K562 (cell line): ENCODE results near the gene DNAH3. TPM values are rescaled to one million over a fixed set of nuclear protein-coding genes. Genes with fewer than 3 reads are reported as not detected.

Source experiments
- BRCA1 ChIP-seq, 2 experiments: fragments of 450-650 bp in 1 of 2; sonication (generic) in 1 of 2; formaldehyde crosslinking in 1 of 2; IDR thresholded peaks; 2 replicates each; pipeline versions ENCODE4 v1.5.0 to v1.6.1; 2017 to 2020; ENCODE audit warnings: mild to moderate bottlenecking in 1 of 2, missing genetic modification reagents in 1 of 2
- BRD4 ChIP-seq: fragments of 200-600 bp; sonication (generic); IDR thresholded peaks from 2 replicates; pipeline ENCODE4 v1.6.1; 2017; ENCODE audit warnings: inconsistent platforms
- CBFA2T2 ChIP-seq: fragments of 450-650 bp; conservative IDR thresholded peaks from 2 replicates; pipeline ENCODE4 v1.6.1; 2017; ENCODE audit warnings: mild to moderate bottlenecking
- CHCHD3 ChIP-seq: fragments of 250-450 bp; sonication (Bioruptor Pico); IDR thresholded peaks from 2 replicates; pipeline ENCODE4 v2.1.2; 2022; ENCODE audit warnings: mild to moderate bottlenecking
- ESRRA ChIP-seq: fragments of 450-650 bp; IDR thresholded peaks from 2 replicates; pipeline ENCODE4 v1.6.1; 2014; ENCODE audit warnings: low read depth, mild to moderate bottlenecking, moderate library complexity, borderline replicate concordance
- EWSR1 ChIP-seq: fragments of 450-650 bp; IDR thresholded peaks from 2 replicates; pipeline ENCODE4 v1.6.1; 2018; ENCODE audit warnings: borderline replicate concordance, mild to moderate bottlenecking, low read depth, moderate library complexity; ENCODE audit not compliant: partially characterized antibody
- FOXM1 ChIP-seq, 2 experiments: fragments of 450-650 bp in 1 of 2; sonication (generic) in 1 of 2; formaldehyde crosslinking in 1 of 2; IDR thresholded peaks; 2 replicates each; pipeline versions ENCODE4 v1.6.1 to v1.9.0; 2017 to 2022; ENCODE audit warnings: low read depth in 2 of 2, mild to moderate bottlenecking in 2 of 2, missing genetic modification reagents in 1 of 2, moderate library complexity in 1 of 2
- HSF4 ChIP-seq: fragments of 250-450 bp; sonication (Bioruptor Pico); IDR thresholded peaks from 2 replicates; pipeline ENCODE4 v2.1.2; 2022; ENCODE audit warnings: mild to moderate bottlenecking, moderate library complexity, borderline replicate concordance
- KLF1 ChIP-seq: fragments of 450-650 bp; IDR thresholded peaks from 2 replicates; pipeline ENCODE4 v1.6.1; 2016; ENCODE audit warnings: missing genetic modification characterization, missing compliant biosample characterization
- KLF16 ChIP-seq: IDR thresholded peaks from 2 replicates; pipeline ENCODE4 v1.6.1; 2016; ENCODE audit warnings: antibody characterized with exemption
- PCBP2 ChIP-seq: fragments of 200-400 bp; formaldehyde crosslinking; IDR thresholded peaks from 2 replicates; pipeline ENCODE4 v1.6.1; 2018; ENCODE audit warnings: low read length, low read depth, mild to moderate bottlenecking, moderate library complexity; ENCODE audit not compliant: poor library complexity, severe bottlenecking
- PHF8 ChIP-seq: fragments of 200-600 bp; sonication (generic); IDR thresholded peaks from 2 replicates; pipeline ENCODE4 v1.6.1; 2012; ENCODE audit warnings: mixed run types, mild to moderate bottlenecking, inconsistent platforms, low read length, moderate library complexity, borderline replicate concordance
- POLR2AphosphoS2 ChIP-seq: IDR thresholded peaks from 2 replicates; pipeline ENCODE4 v1.6.1; 2012; ENCODE audit warnings: low read length, improper control_type of control experiment
- POLR2AphosphoS5 ChIP-seq: IDR thresholded peaks from 2 replicates; pipeline ENCODE4 v1.6.1; 2011; ENCODE audit warnings: mild to moderate bottlenecking, low read depth, low read length, moderate library complexity; ENCODE audit not compliant: control insufficient read depth, insufficient read depth
- SMARCE1 ChIP-seq: fragments of 450-650 bp; IDR thresholded peaks from 2 replicates; pipeline ENCODE4 v1.7.1; 2016; ENCODE audit warnings: mild to moderate bottlenecking
- TEAD4 ChIP-seq, 2 experiments: sonication (generic) in 1 of 2; formaldehyde crosslinking in 1 of 2; IDR thresholded peaks; 2 replicates each; pipeline versions ENCODE4 v1.6.1 to v1.8.0; 2012 to 2022; ENCODE audit warnings: borderline replicate concordance in 1 of 2, inconsistent platforms in 1 of 2, low read length in 1 of 2, mild to moderate bottlenecking in 1 of 2, missing genetic modification reagents in 1 of 2
- ZNF133 ChIP-seq: fragments of 250-450 bp; sonication (Bioruptor Pico); IDR thresholded peaks from 2 replicates; pipeline ENCODE4 v1.4.0; 2020; ENCODE audit warnings: mild to moderate bottlenecking
- ZNF212 ChIP-seq: fragments of 450-650 bp; formaldehyde crosslinking; IDR thresholded peaks from 2 replicates; pipeline ENCODE4 v1.4.0; 2020; ENCODE audit warnings: mild to moderate bottlenecking
- ZNF239 ChIP-seq: fragments of 250-450 bp; sonication (Bioruptor Pico); IDR thresholded peaks from 2 replicates; pipeline ENCODE4 v1.4.0; 2020; ENCODE audit warnings: mild to moderate bottlenecking
- polyA plus RNA-seq, 8 experiments: library from polyadenylated mRNA; depleted of rRNA in 4 of 8; stranded (reverse) in 5 of 8; unstranded in 3 of 8; fragments of >200 nt; fragmentation: Nextera tagmentation in 2 of 8; fragmentation: Illumina TruSeq in 1 of 8; extraction: Ambion mirVana in 2 of 8; extraction: Trizol in 1 of 8; gene quantifications; 2 replicates each; pipeline versions ENCODE4 v1.2.1 to v1.2.3, GENCODE V29; 2011 to 2014; ENCODE audit warnings: inconsistent platforms in 1 of 8, missing spikeins in 1 of 8
- total RNA-seq, 7 experiments: library from RNA; depleted of rRNA in 6 of 7; stranded (reverse); fragments of >200 nt in 6 of 7; fragmentation: Illumina TruSeq in 2 of 7; extraction: Trizol in 2 of 7; gene quantifications; 2 replicates each; pipeline versions ENCODE4 v1.2.1 to v1.2.3, GENCODE V29; 2011 to 2021; ENCODE audit warnings: low replicate concordance in 1 of 7
- TF ChIP-seq, protein P1 (sequence below): fragments of 450-650 bp; formaldehyde crosslinking; IDR thresholded peaks from 2 replicates; pipeline ENCODE4 v1.4.0; 2022; ENCODE audit warnings: mild to moderate bottlenecking, moderate library complexity
- TF ChIP-seq, protein P2 (sequence below): sonication (generic); formaldehyde crosslinking; IDR thresholded peaks from 2 replicates; pipeline ENCODE4 v1.8.1; 2023; ENCODE audit warnings: mild to moderate bottlenecking, missing genetic modification reagents

The DNAH3 gene
- total and polyA plus RNA-seq, 9 of the 15 experiments (the other 6 are each of a cell fraction or from before 2014, with no cell fraction given): 0.32 to 0.84 (median 0.44) TPM

DNA sequence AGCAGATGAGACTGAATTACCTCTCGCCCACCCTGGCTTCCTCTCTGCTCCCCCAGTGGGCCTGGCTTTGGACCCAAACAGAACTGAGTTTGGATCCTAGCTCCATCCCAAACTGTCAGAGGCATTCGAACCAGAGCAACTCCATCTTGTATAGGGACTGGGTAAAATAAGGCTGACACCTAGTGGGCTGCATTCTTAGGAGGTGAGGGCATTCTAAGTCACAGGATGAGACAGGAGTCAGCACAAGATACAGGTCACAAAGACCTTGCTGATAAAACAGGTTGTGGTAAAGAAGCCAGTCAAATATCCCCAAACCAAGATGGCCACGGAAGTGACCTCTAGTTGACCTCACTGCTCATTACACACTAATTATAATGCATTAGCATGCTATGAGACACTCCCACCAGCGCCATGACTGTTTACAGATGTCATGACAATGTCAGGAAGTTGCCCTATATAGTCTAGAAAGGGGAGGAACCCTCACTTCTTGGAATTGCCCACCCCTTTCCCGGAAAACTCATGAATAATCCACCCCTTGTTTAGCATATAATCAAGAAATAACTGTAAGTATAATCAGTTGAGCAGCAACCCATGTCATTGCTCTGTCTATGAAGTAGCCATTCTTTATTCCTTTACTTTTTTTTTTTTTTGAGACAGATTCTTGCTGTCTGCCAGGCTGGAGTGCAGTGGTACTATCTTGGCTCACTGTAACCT, 205.6 kb downstream of the DNAH3 start (continued):
- TF ChIP-seq ZNF133 (CRISPR knock-in tag) (peak; percentile 100), CBFA2T2 (no peak), FOXM1 (IDR thresholded peaks at IDR 0.05; ENCODE audit: low read depth) (no peak), FOXM1 (CRISPR knock-in tag; IDR thresholded peaks at IDR 0.05; ENCODE audit: low read depth) (no peak), POLR2AphosphoS5 (no peak), PCBP2 (no peak), KLF1 (tag) (peak; percentile 99), ZNF212 (CRISPR knock-in tag) (peak; percentile 99), PHF8 (no peak), SMARCE1 (no peak), KLF16 (no peak), HSF4 (CRISPR knock-in tag) (peak; percentile 99), ESRRA (peak; percentile 99), POLR2AphosphoS2 (no peak), ZNF239 (peak; percentile 99), EWSR1 (no peak), TEAD4 (IDR thresholded peaks at IDR 0.05; ENCODE audit: low read length) (peak; percentile 57), TEAD4 (CRISPR knock-in tag; IDR thresholded peaks at IDR 0.05; ENCODE audit: borderline replicate concordance) (no peak), CHCHD3 (CRISPR knock-in tag) (peak; percentile 86; the same call in 1 of the 2 replicates), BRD4 (no peak), BRCA1 (IDR thresholded peaks at IDR 0.05) (no peak), BRCA1 (CRISPR knock-in tag; IDR thresholded peaks at IDR 0.05) (no peak)
- TF ChIP-seq, protein P1, sequence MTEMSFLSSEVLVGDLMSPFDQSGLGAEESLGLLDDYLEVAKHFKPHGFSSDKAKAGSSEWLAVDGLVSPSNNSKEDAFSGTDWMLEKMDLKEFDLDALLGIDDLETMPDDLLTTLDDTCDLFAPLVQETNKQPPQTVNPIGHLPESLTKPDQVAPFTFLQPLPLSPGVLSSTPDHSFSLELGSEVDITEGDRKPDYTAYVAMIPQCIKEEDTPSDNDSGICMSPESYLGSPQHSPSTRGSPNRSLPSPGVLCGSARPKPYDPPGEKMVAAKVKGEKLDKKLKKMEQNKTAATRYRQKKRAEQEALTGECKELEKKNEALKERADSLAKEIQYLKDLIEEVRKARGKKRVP (CRISPR knock-in tag): peak; percentile 93
- TF ChIP-seq, protein P2, sequence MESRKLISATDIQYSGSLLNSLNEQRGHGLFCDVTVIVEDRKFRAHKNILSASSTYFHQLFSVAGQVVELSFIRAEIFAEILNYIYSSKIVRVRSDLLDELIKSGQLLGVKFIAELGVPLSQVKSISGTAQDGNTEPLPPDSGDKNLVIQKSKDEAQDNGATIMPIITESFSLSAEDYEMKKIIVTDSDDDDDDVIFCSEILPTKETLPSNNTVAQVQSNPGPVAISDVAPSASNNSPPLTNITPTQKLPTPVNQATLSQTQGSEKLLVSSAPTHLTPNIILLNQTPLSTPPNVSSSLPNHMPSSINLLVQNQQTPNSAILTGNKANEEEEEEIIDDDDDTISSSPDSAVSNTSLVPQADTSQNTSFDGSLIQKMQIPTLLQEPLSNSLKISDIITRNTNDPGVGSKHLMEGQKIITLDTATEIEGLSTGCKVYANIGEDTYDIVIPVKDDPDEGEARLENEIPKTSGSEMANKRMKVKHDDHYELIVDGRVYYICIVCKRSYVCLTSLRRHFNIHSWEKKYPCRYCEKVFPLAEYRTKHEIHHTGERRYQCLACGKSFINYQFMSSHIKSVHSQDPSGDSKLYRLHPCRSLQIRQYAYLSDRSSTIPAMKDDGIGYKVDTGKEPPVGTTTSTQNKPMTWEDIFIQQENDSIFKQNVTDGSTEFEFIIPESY (CRISPR knock-in tag): no peak
